Activated naive CD4-positive, alpha-beta T cell treated with anti-CD3 and anti-CD28 coated beads, Interleukin-2, amount 10 ng/mL, durations not matched to agents 7 days and 5 days (primary cell): ENCODE measurements around the gene PLCG2.
"Not testable (repeated sequence)": the region's sequence is repeated elsewhere in the genome, so short reads cannot be mapped to it uniquely, and the experiment has no call there.

Source experiments
- CTCF ChIA-PET: fragments of 350-600 bp; sonication (Branson Sonifier 250); formaldehyde crosslinking; loops from one replicate; lab custom pipeline; 2021; ENCODE audit warnings: antibody characterized with exemption; lab: Charles Lee
- DNase-seq: peaks from one replicate; pipeline ENCODE4 v3.0.0-alpha.2; 2020
- H3K27ac Mint-ChIP-seq: one replicate; pipeline ENCODE4 v1.8.0; 2021; ENCODE audit warnings: mild to moderate bottlenecking, moderate library complexity, mixed read lengths
- H3K27me3 Mint-ChIP-seq: one replicate; pipeline ENCODE4 v1.8.0; 2021; ENCODE audit warnings: mild to moderate bottlenecking, mixed read lengths
- H3K36me3 Mint-ChIP-seq: one replicate; pipeline ENCODE4 v1.8.0; 2021; ENCODE audit warnings: mixed read lengths
- H3K4me1 Mint-ChIP-seq: one replicate; pipeline ENCODE4 v1.8.0; 2021; ENCODE audit warnings: mixed read lengths
- H3K4me3 Mint-ChIP-seq: one replicate; pipeline ENCODE4 v1.8.0; 2021; ENCODE audit warnings: mild to moderate bottlenecking, moderate library complexity, mixed read lengths
- H3K9me3 Mint-ChIP-seq: one replicate; pipeline ENCODE4 v1.8.0; 2021; ENCODE audit warnings: mixed read lengths

The PLCG2 gene

GRCh38 chr16:81939164-81940056, 160.3 kb downstream of the PLCG2 start:
- Mint-ChIP-seq H3K9me3 (no peaks in the 10 kb centered on the region), H3K4me1 (no peaks in the 10 kb centered on the region), H3K4me3 (no peak overlapping the region), H3K27me3 (no peaks in the 10 kb centered on the region), H3K27ac (no peak overlapping the region), H3K36me3 (no peaks in the 10 kb centered on the region)
- CTCF ChIA-PET, result interaction anchor here (1.0 to 4.8 kb wide), 2 partner anchors 122 to 290 kb away, joined by 3 to 22 read pairs; no protein-coding TSS in a partner anchor
- DNase-seq, result no peak

GRCh38 chr16:81940781-81941560, 161.9 kb downstream of the PLCG2 start:
- no peaks in the 10 kb centered on the region for H3K36me3 Mint-ChIP-seq
- DNase-seq, result no peak

DNA sequence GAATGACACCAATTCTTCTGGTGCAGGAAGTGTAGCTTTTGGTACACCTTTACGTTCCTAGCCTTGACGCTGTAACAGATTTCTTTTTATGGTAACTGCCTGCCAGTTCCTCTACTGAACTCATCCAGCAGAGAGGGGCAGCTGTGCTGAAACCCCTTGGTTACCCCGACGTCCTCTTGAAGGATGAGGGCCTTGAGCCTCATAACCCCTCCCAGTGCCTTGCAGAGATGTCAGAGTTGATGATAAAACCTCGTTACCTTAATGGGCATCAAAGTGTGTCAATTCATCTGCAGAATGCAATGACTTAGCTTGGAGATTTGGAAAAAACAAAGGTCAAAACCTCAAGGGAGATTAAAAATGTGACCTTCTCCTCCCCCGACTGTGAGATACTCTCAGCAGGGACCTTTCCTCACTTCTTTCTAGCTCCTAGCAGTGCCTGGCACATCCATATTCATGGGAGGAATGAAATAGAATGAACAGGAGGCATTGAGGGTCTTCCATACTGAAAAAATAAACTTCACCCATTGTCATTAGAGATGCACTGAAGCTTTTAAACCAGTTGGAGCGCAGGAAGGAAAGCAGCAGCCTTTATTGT, 163.0 kb downstream of the PLCG2 start:
- no peak for DNase-seq
- H3K27ac Mint-ChIP-seq, result no peak overlapping the region
- H3K9me3 Mint-ChIP-seq, result no peaks in the 10 kb centered on the region
- CTCF ChIA-PET, result interaction anchor here (1.7 to 4.8 kb wide), 2 partner anchors 11 to 288 kb away, joined by 4 to 22 read pairs; no protein-coding TSS in a partner anchor
- H3K36me3 Mint-ChIP-seq, result no peaks in the 10 kb centered on the region
- H3K4me1 Mint-ChIP-seq, result no peaks in the 10 kb centered on the region
- no peak overlapping the region for H3K4me3 Mint-ChIP-seq
- no peaks in the 10 kb centered on the region for H3K27me3 Mint-ChIP-seq

More at GRCh38 chr16:81940781-81941560, 161.9 kb downstream of the PLCG2 start:
- Mint-ChIP-seq H3K4me1 (no peaks in the 10 kb centered on the region), H3K27me3 (no peaks in the 10 kb centered on the region), H3K27ac (no peak overlapping the region), H3K9me3 (no peaks in the 10 kb centered on the region), H3K4me3 (no peak overlapping the region)
- CTCF ChIA-PET, result interaction anchor here (0.8 to 4.8 kb wide), 9 partner anchors 10 to 516 kb away, joined by 3 to 22 read pairs (median 4); partner anchors contain the start of gene MPHOSPH6

GRCh38 chr16:81945665-81946064, 166.6 kb downstream of the PLCG2 start:
- Mint-ChIP-seq H3K36me3 (no peaks in the 10 kb centered on the region), H3K27ac (no peak overlapping the region), H3K9me3 (no peaks in the 10 kb centered on the region), H3K4me1 (no peaks in the 10 kb centered on the region), H3K27me3 (no peaks in the 10 kb centered on the region), H3K4me3 (no peak overlapping the region)
- CTCF ChIA-PET, result no interaction called here
- no peak for DNase-seq

- Mint-ChIP-seq H3K36me3 (no peaks in the 10 kb centered on the region), H3K4me3 (no peak overlapping the region), H3K27me3 (no peaks in the 10 kb centered on the region), H3K9me3 (peaks cover under 1% of the 10 kb centered on the region), H3K27ac (no peak overlapping the region), H3K4me1 (no peaks in the 10 kb centered on the region)
- CTCF ChIA-PET, result no interaction called here
- DNase-seq, result no peak
Measured at GRCh38 chr16:81946206-81946605, 167.1 kb downstream of the PLCG2 start.

DNA sequence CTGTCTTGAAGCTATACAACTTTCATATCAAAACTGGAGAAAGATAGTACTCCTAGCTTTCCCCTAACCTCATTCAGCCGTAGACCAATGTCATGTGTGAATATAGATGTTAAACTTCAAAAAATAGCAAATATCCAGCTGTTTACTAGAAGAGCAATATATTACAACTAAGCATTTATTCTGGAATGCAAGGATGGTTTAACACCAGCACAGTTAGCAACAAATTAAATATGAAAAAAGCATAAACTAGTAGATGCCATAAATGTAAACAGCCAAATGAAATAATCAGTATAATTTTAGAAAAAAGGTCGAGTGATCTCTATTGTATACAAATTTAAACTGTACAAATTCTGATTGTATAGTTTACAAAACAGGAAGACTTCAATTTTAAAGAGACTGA, 172.5 kb downstream of the PLCG2 start:
- no peaks in the 10 kb centered on the region for H3K36me3 Mint-ChIP-seq
- H3K27me3 Mint-ChIP-seq, result no peaks in the 10 kb centered on the region
- peaks cover 4% of the 10 kb centered on the region for H3K9me3 Mint-ChIP-seq
- H3K27ac Mint-ChIP-seq, result no peak overlapping the region
- CTCF ChIA-PET, result no interaction called here
- H3K4me1 Mint-ChIP-seq, result no peaks in the 10 kb centered on the region
- no peak overlapping the region for H3K4me3 Mint-ChIP-seq
- no peak for DNase-seq

DNA sequence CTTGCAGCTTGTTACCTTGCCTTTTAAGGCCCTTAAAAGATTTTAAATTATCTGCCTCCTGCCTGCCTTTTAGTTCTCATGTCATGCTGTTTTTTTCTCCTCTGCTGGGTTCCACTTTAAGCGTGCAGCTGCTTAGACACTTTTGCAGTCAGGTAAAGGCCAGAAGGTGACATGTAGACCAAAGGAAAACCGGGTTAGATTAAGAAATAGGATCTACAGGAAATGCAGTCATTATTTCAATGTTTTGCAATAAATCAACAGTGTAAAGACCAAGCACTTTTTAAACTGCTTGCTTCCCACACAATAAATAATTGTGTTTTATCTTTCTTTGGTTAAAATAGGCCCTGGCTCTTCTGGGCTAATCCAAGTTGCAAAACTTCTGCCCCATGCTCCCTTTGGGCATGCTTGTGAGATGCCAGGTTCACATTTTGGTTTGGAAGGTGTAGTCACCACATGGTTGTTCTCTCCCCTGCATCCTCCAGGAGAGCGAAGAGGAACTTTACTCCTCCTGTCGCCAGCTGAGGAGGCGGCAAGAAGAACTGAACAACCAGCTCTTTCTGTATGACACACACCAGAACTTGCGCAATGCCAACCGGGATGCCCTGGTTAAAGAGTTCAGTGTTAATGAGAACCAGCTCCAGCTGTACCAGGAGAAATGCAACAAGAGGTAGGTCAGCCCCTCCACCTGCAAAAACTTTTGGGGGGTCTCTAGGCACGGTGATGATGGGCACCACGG, 177.3 kb downstream of the PLCG2 start:
- H3K4me1 Mint-ChIP-seq, result no peaks in the 10 kb centered on the region
- CTCF ChIA-PET, result no interaction called here
- no peaks in the 10 kb centered on the region for H3K36me3 Mint-ChIP-seq
- H3K4me3 Mint-ChIP-seq, result no peak overlapping the region
- no peaks in the 10 kb centered on the region for H3K27me3 Mint-ChIP-seq
- H3K9me3 Mint-ChIP-seq, result peaks cover 3% of the 10 kb centered on the region
- DNase-seq, result no peak
- no peak overlapping the region for H3K27ac Mint-ChIP-seq

DNA sequence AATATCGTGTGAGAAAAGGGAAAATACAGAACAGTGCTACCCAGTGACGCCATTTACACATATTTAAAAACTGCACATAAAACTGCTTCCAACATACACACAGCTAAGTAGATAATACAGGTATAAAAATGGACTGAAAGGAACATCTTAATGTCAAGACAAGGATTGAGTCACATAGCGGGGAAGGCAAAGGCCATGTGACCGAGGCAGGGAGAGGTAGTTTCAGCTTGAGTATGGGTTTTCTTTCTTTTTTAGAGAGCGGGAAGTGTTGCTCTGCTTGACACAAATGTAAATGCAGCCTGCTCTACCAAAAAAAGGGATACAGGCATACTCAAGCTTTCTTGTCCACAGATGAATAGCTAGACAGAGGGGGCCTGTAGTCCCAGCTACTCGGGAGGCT, 185.7 kb downstream of the PLCG2 start:
- Mint-ChIP-seq H3K9me3 (no peaks in the 10 kb centered on the region), H3K36me3 (no peaks in the 10 kb centered on the region), H3K27ac (no peak overlapping the region), H3K27me3 (no peaks in the 10 kb centered on the region), H3K4me1 (no peaks in the 10 kb centered on the region), H3K4me3 (no peak overlapping the region)
- DNase-seq, result no peak
- CTCF ChIA-PET, result no interaction called here

- peaks cover 5% of the 10 kb centered on the region for H3K9me3 Mint-ChIP-seq
- H3K27ac Mint-ChIP-seq, result no peak overlapping the region
- no peaks in the 10 kb centered on the region for H3K4me1 Mint-ChIP-seq
- peaks cover 1% of the 10 kb centered on the region for H3K36me3 Mint-ChIP-seq
- CTCF ChIA-PET, result no interaction called here
- no peaks in the 10 kb centered on the region for H3K27me3 Mint-ChIP-seq
- DNase-seq, result no peak
- H3K4me3 Mint-ChIP-seq, result no peak overlapping the region
Measured at GRCh38 chr16:81967358-81967757, 188.3 kb downstream of the PLCG2 start.

DNA sequence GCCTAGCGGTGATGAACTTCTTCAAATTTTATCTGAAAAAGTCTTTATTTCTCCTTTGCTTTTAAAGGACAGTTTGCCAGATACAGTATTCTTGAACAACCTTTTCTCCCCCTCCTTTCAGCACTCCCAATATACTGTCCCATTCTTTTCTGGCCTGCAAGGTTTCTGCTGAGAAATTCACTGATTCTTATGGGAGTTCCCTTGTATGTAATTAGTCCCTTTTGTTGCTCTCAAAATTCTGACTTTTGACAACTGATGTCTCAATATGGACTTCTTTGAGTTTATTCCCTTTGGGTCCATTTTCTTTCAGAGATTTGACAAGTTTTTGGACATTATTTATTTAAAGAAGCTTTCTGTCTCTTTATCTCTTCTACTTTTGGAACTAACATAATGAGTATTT, 192.8 kb downstream of the PLCG2 start:
- CTCF ChIA-PET, result no interaction called here
- Mint-ChIP-seq H3K9me3 (peaks cover 6% of the 10 kb centered on the region), H3K4me3 (no peak overlapping the region), H3K27ac (no peak overlapping the region), H3K36me3 (peaks cover 1% of the 10 kb centered on the region), H3K27me3 (no peaks in the 10 kb centered on the region), H3K4me1 (no peaks in the 10 kb centered on the region)
- DNase-seq, result no peak

- Mint-ChIP-seq H3K9me3 (peaks cover 6% of the 10 kb centered on the region), H3K27ac (no peak overlapping the region), H3K27me3 (no peaks in the 10 kb centered on the region), H3K4me1 (no peaks in the 10 kb centered on the region), H3K36me3 (peaks cover 1% of the 10 kb centered on the region), H3K4me3 (no peak overlapping the region)
- DNase-seq, result no peak
- CTCF ChIA-PET, result no interaction called here
Measured at GRCh38 chr16:81973737-81974136, 194.6 kb downstream of the PLCG2 start.

DNA sequence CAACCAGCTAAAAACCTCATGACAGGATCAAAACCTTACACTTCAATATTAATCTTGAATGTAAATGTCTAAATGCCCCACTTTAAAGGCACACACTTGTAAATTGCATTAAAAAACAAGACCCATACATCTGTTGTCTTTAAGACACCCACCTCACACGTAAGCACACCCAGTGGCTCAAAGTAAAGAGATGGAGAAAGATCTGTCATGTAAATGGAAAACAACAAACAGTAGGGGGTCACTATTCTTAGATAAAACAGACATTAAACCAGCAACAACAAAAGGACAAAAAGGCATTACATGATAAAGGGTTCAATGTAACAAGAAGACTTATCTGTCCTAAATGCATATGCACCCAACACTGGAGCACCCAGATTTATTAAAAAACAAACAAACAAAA, 196.5 kb downstream of the PLCG2 start:
- no peak for DNase-seq
- peaks cover 6% of the 10 kb centered on the region for H3K9me3 Mint-ChIP-seq
- no peaks in the 10 kb centered on the region for H3K27me3 Mint-ChIP-seq
- H3K36me3 Mint-ChIP-seq, result peaks cover 1% of the 10 kb centered on the region
- H3K4me3 Mint-ChIP-seq, result no peak overlapping the region
- no peaks in the 10 kb centered on the region for H3K4me1 Mint-ChIP-seq
- CTCF ChIA-PET, result no interaction called here
- no peak overlapping the region for H3K27ac Mint-ChIP-seq

DNA sequence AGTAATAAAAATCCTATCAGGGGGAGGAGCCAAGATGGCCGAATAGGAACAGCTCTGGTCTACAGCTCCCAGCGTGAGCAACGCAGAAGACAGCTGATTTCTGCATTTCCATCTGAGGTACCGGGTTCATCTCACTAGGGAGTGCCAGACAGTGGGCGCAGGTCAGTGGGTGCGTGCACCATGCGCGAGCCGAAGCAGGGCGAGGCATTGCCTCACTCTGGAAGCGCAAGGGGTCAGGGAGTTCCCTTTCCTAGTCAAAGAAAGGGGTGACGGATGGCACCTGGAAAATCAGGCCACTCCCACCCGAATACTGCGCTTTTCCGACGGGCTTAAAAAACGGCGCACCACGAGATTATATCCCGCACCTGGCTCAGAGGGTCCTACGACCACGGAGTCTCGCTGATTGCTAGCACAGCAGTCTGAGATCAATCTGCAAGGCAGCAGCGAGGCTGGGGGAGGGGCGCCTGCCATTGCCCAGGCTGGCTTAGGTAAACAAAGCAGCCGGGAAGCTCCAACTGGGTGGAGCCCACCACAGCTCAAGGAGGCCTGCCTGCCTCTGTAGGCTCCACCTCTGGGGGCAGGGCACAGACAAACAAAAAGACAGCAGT, 198.3 kb downstream of the PLCG2 start:
- H3K4me3 Mint-ChIP-seq, H3K36me3 Mint-ChIP-seq, H3K9me3 Mint-ChIP-seq, H3K4me1 Mint-ChIP-seq, H3K27me3 Mint-ChIP-seq, CTCF ChIA-PET, H3K27ac Mint-ChIP-seq, DNase-seq: not testable (repeated sequence)
